Immature natural killer cell (primary cell): ENCODE data around the gene TNC. TPM values are rescaled to one million over a fixed set of nuclear protein-coding genes. Genes with fewer than 3 reads are reported as not detected.

Experiments used
- DNase-seq, 3 donors: peaks; one replicate each; pipeline ENCODE4 v3.0.0; 2022; ENCODE audit warnings: mixed read lengths in 1 of 3
- H3K27ac Mint-ChIP-seq, 6 donors: one replicate each; pipeline ENCODE4 v1.8.0; 2020; ENCODE audit warnings: mixed read lengths in 6 of 6, mild to moderate bottlenecking in 5 of 6, inconsistent platforms in 4 of 6, moderate library complexity in 3 of 6
- H3K27me3 Mint-ChIP-seq, 3 donors: one replicate each; pipeline ENCODE4 v1.8.0; 2020 to 2021; ENCODE audit warnings: low read depth in 3 of 3, mild to moderate bottlenecking in 3 of 3, mixed read lengths in 3 of 3, moderate library complexity in 3 of 3, inconsistent platforms in 1 of 3
- H3K36me3 Mint-ChIP-seq, 3 donors: one replicate each; pipeline ENCODE4 v1.8.0; 2020; ENCODE audit warnings: mixed read lengths in 3 of 3, inconsistent platforms in 2 of 3, mild to moderate bottlenecking in 2 of 3
- H3K4me1 Mint-ChIP-seq, 2 donors: one replicate each; pipeline ENCODE4 v1.8.0; 2020; ENCODE audit warnings: inconsistent platforms in 2 of 2, mild to moderate bottlenecking in 2 of 2, mixed read lengths in 2 of 2, moderate library complexity in 1 of 2
- H3K4me3 Mint-ChIP-seq, 5 donors: one replicate each; pipeline ENCODE4 v1.8.0; 2020; ENCODE audit warnings: mild to moderate bottlenecking in 5 of 5, mixed read lengths in 5 of 5, inconsistent platforms in 3 of 5, moderate library complexity in 3 of 5
- H3K9me3 Mint-ChIP-seq, 6 donors: one replicate each; pipeline ENCODE4 v1.8.0; 2020; ENCODE audit warnings: mild to moderate bottlenecking in 6 of 6, mixed read lengths in 6 of 6, inconsistent platforms in 4 of 6, moderate library complexity in 3 of 6
- polyA plus RNA-seq, 3 donors: library from polyadenylated mRNA; unstranded; fragments of 300-500 nt; fragmentation: Illumina TruSeq; gene quantifications; one replicate each; pipeline ENCODE4 v1.2.3, GENCODE V29; 2021

TNC gene
- polyA plus RNA-seq, 3 donors from 2014 or later: not detected

DNA sequence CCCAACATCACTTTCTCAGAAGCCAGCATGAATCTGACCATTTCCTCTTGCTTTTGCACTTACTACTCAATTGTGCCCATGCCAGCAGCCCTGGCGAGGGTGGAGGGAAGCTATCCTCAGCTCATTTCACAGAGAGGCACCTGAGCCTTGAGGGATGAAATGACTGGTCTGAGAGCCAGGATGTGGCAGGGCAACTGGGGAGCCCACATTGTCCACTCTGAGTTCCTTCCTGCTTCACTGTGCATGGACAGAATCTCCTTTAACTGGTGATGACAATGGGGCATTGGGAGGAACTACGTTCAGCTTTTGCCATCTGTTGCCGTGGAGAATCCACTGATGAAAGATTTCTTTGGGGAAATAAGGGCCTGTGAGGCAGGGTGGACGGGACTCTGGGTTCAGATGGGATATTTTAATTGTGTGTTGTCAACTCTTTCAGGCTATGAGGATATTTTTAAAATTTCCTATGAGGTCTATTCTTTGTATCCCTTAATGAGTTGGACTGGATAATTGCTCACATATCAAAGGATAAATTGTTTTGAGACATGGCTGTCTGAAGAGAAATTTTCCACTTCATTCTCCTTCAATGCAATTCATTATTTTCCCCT, 78.3 kb downstream of the TNC start:
- H3K4me1 Mint-ChIP-seq: no peaks in the 10 kb centered on the region
- no peak overlapping the region for H3K27ac Mint-ChIP-seq
- H3K9me3 Mint-ChIP-seq: peaks cover 0 to 2% (median 0%) of the 10 kb centered on the region in 6 donors
- no peaks in the 10 kb centered on the region for H3K36me3 Mint-ChIP-seq
- H3K27me3 Mint-ChIP-seq: peaks cover 0 to 3% (median 2%) of the 10 kb centered on the region in 3 donors
- DNase-seq: no peak
- no peak overlapping the region for H3K4me3 Mint-ChIP-seq

DNA sequence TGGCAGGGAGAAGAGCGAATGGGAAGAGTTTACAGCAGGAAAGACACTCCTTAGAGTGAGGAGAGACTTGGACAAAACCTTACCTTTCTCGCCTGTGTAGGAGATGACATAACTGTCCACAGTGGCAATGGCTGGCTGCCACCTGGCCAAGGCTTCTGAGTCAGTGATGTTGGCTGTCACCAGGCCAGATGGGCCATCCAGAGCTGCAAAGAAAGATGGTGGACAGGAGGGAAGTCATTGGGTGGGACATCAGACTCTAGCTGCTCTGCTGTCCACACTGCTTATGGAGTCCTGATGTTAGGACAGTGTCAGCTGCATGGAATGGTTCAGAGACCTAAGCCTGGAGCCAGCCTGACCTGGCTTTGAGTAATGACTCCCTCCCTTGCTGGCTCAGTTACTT, 79.8 kb downstream of the TNC start:
- peaks cover 0 to 2% (median 0%) of the 10 kb centered on the region in 6 donors for H3K9me3 Mint-ChIP-seq
- H3K36me3 Mint-ChIP-seq: no peaks in the 10 kb centered on the region
- H3K4me1 Mint-ChIP-seq: no peaks in the 10 kb centered on the region
- no peak overlapping the region for H3K4me3 Mint-ChIP-seq
- DNase-seq: no peak
- H3K27me3 Mint-ChIP-seq: peaks cover 0 to 3% (median 2%) of the 10 kb centered on the region in 3 donors
- no peak overlapping the region for H3K27ac Mint-ChIP-seq

DNA sequence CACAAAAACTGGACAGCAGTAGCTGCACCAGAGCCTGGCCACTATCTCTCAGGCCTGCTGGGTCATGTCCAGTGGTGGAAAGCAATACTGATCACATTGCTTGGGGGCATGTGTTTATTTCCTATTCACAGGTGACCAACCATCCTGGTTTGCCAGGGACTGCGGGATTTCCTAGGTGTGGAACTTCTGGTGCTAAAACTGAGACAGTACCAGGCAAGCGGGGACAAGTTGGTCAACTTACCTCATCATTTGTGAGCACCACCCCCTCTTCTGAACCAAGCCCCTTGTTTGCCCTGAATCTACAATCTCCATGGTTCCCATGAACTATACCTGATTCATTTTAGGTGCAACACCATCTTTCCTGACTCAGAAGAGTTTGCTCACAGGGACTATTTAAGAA, 81.3 kb downstream of the TNC start:
- H3K4me1 Mint-ChIP-seq: no peaks in the 10 kb centered on the region
- no peak overlapping the region for H3K27ac Mint-ChIP-seq
- H3K36me3 Mint-ChIP-seq: no peaks in the 10 kb centered on the region
- H3K4me3 Mint-ChIP-seq: no peak overlapping the region
- peaks cover 0 to 2% (median 0%) of the 10 kb centered on the region in 6 donors for H3K9me3 Mint-ChIP-seq
- H3K27me3 Mint-ChIP-seq: peaks cover 0 to 3% (median 2%) of the 10 kb centered on the region in 3 donors
- DNase-seq: no peak

DNA sequence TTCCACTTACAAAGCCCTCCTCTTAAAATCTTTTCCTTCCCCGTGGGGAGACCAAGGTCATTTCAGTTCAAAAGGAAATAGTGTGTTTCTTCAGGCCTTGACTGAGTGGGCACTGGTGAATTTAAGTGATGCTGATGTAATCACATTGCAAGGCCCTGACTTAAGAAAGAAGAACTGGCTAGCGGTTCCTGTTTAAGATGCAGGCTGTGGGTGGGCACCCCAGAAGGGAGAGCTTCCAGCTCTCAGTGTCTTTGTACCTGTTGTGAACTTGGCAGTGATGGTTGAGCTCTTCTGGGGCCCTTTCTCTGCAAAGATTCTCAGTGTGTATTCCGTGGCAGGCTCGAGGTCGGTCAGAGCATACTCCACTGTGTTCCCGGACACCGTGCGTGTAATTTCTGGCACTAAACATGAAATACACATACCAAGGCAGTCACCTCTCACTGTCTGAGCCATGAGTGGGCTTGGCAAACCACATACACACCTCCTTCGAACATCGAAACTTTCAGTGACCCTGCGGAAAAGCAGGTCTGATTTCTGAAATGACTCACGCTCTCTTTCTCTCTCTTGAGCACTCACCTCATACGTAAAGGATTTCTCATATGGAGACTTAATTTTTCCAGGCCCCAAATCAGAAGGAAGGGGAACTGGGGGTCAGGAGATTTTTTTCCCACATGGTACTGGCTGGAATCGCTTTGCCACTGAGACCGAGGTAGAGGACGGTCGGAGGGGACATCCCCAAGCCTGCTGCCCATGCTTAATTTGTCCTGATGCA, 81.9 kb downstream of the TNC start:
- H3K27ac Mint-ChIP-seq: no peak overlapping the region
- no peak for DNase-seq
- no peaks in the 10 kb centered on the region for H3K36me3 Mint-ChIP-seq
- peaks cover 0 to 2% (median 0%) of the 10 kb centered on the region in 6 donors for H3K9me3 Mint-ChIP-seq
- no peak overlapping the region for H3K4me3 Mint-ChIP-seq
- H3K27me3 Mint-ChIP-seq: peaks cover 0 to 3% (median 2%) of the 10 kb centered on the region in 3 donors
- H3K4me1 Mint-ChIP-seq: no peaks in the 10 kb centered on the region

DNA sequence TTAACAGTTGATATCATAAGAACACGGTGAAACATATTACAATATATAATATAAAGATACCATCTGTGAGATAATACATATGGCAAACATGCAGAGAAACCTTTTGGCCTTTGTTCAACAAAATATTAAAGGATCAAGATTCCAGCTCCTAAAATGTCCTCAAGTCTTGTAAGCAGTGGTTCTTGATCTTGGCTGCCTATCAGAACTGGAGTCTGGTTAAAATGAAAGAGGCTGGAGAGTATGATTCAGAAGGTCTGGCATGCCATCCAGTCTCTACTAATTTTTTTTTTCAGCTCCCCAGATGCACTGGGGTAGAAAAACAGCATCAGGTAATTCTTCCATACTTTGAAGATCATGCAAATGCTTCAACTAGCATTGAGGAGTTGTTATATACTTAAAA, 83.2 kb downstream of the TNC start:
- Mint-ChIP-seq H3K36me3 (no peaks in the 10 kb centered on the region), H3K27me3 (peaks cover 0 to 5% (median 3%) of the 10 kb centered on the region in 3 donors), H3K27ac (no peak overlapping the region), H3K4me1 (no peaks in the 10 kb centered on the region), H3K9me3 (peaks cover 0 to 2% (median 0%) of the 10 kb centered on the region in 6 donors), H3K4me3 (no peak overlapping the region)
- DNase-seq: no peak

DNA sequence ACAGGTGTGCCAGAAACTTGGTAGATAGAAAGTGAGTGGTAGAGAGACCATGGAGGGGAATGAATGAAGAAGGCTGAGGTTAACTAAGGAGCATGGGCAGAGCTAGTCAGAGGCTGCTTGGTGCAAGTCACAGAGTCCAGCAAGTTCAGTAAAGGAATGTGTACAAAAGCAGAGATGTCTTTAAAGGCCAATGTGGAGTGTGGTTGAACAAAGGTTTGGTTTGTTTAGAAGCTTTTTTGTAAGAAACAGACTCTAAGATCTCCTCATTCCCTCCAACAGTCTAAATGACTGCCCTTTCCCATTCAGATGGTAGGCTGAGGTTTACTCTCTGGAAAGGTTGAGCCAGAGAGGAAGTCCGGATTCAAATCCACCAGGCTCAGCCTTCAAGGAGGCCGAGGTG, 84.2 kb downstream of the TNC start:
- H3K4me1 Mint-ChIP-seq: no peaks in the 10 kb centered on the region
- no peak for DNase-seq
- no peaks in the 10 kb centered on the region for H3K36me3 Mint-ChIP-seq
- no peak overlapping the region for H3K27ac Mint-ChIP-seq
- peaks cover 0 to 2% (median 0%) of the 10 kb centered on the region in 6 donors for H3K9me3 Mint-ChIP-seq
- H3K27me3 Mint-ChIP-seq: peaks cover 0 to 3% (median 0%) of the 10 kb centered on the region in 3 donors
- H3K4me3 Mint-ChIP-seq: no peak overlapping the region

DNA sequence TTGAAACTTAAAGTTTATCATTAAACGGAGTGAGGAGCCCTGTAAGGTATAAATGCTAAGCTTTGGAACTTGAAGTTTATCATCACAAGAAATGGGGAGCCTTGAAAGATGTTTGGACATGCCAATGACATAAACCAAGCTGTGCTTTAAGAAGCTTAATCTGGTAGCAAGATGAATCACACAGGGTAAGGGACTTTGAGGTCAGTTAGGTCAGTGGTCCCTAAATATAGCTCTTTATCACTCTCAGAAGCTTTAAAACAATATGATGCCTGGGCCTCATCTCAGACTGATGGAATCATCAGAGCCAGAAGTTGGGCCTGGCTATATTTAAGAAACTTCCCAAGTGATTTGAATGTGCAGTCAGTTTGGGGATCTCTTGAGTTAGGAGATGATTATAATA, 85.7 kb downstream of the TNC start:
- no peak for DNase-seq
- Mint-ChIP-seq H3K27me3 (peaks cover 0 to 8% (median 0%) of the 10 kb centered on the region in 3 donors), H3K4me1 (no peaks in the 10 kb centered on the region), H3K36me3 (no peaks in the 10 kb centered on the region), H3K9me3 (peaks cover 0 to 2% (median 0%) of the 10 kb centered on the region in 6 donors), H3K27ac (no peak overlapping the region), H3K4me3 (no peak overlapping the region)

DNA sequence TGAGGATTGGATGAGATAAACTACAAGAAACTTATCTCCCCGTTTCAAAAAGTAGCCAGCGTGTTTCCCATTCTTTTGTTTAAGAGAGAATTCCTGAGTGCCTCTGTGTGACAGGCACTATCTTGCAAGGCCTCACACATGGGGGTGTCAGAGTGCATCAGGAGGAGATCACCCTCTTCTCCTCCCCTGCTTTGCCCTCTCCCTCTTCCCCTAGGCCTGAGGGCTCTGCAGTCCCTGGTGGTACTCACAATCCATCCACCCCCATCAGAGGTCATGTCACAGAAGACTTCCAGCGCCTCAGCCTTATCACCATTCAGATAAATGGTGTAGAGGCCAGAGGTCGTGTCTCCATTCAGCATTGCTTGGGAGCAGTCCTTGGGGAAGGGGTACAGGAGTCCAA, 88.0 kb downstream of the TNC start:
- no peak for DNase-seq
- H3K9me3 Mint-ChIP-seq: peaks cover 0 to 2% (median 0%) of the 10 kb centered on the region in 6 donors
- no peak overlapping the region for H3K27ac Mint-ChIP-seq
- H3K27me3 Mint-ChIP-seq: peaks cover 0 to 13% (median 0%) of the 10 kb centered on the region in 3 donors
- H3K4me1 Mint-ChIP-seq: no peaks in the 10 kb centered on the region
- H3K36me3 Mint-ChIP-seq: no peaks in the 10 kb centered on the region
- no peak overlapping the region for H3K4me3 Mint-ChIP-seq

DNA sequence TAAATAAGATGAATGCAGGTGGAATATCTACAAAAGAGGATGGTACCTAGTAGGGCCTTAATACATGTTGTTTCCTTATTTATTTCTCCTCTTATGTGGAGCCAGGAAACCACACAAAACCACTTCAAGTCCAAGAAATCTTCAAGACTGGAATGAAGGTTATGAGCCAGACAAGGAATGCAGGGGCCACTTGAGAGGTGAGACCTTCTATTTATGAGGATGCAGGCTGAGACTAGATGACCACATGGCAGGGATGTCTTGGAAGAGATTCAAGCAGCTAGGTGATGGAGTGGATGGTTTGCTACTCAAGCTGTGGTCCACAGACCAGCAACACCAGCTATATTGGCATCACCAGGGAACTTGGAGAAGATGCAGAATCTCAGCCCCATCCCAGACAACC, 92.2 kb downstream of the TNC start:
- H3K36me3 Mint-ChIP-seq: no peaks in the 10 kb centered on the region
- no peaks in the 10 kb centered on the region for H3K4me1 Mint-ChIP-seq
- no peaks in the 10 kb centered on the region for H3K9me3 Mint-ChIP-seq
- DNase-seq: no peak
- no peak overlapping the region for H3K27ac Mint-ChIP-seq
- H3K4me3 Mint-ChIP-seq: no peak overlapping the region
- peaks cover 0 to 10% (median 0%) of the 10 kb centered on the region in 3 donors for H3K27me3 Mint-ChIP-seq

DNA sequence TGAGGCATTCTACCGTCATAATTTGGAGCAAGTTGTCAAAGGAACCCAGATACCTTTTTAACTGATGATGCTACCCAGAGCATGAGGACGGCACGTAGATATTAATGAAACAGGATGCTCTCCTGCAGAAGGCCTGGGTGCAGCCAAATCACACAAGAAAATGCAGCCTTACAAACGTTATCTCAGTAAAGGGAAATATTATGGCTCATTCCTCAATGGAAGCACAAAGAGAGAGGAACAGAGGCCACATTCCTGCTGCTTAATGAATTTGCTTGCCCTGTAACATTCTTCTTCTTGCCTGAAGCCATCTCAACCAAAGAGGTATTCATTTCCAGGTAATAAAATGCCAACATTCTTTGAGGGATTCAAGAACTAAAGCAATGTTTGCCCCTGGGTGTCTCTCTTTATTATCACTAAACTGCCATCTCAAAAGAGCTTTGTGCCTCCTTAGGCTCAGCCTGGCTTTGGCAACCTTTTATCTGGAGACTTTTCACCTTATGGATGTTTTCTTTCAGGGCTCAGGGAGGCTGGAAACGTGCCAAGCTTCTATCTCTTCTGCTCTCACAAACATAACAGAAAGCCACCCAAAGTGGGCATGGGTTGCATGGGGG, 92.9 kb downstream of the TNC start:
- Mint-ChIP-seq H3K4me1 (no peaks in the 10 kb centered on the region), H3K27ac (no peak overlapping the region), H3K27me3 (peaks cover 0 to 10% (median 0%) of the 10 kb centered on the region in 3 donors), H3K4me3 (no peak overlapping the region), H3K9me3 (no peaks in the 10 kb centered on the region), H3K36me3 (no peaks in the 10 kb centered on the region)
- DNase-seq: no peak

DNA sequence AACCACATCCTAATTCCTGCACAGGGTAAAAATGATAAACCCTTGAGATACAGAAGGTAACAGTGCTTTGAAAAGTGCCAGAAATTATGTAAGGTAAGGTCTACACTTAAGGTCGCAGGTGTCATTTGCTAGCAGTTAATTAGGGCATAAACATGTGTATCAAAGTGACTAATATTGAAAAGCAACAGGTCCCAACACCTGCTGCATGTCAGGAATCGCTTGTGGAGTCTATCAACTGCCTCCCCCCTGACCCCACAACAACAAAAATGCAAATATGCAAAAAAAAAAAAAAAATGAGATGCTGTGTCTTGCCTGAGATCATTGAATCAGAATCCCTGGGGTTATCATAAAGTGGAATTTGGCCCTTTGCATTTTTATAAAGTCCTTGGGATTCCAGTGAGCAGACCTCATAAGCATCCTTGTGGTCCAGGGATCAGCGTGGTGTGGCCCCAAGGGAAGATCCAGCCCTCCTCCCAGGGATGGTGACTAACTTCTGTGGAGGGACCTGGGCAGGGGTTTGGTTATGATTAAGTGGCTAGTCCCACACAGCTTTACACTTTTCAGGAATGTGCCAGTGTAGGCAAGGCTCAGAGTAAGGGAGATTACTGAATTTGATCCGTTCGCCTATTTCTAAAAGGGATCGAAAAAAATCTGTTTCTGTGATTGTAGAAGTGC, 95.1 kb downstream of the TNC start:
- H3K36me3 Mint-ChIP-seq: no peaks in the 10 kb centered on the region
- H3K9me3 Mint-ChIP-seq: no peaks in the 10 kb centered on the region
- DNase-seq: no peak
- peaks cover 0 to 7% (median 0%) of the 10 kb centered on the region in 3 donors for H3K27me3 Mint-ChIP-seq
- no peak overlapping the region for H3K27ac Mint-ChIP-seq
- no peaks in the 10 kb centered on the region for H3K4me1 Mint-ChIP-seq
- no peak overlapping the region for H3K4me3 Mint-ChIP-seq

DNA sequence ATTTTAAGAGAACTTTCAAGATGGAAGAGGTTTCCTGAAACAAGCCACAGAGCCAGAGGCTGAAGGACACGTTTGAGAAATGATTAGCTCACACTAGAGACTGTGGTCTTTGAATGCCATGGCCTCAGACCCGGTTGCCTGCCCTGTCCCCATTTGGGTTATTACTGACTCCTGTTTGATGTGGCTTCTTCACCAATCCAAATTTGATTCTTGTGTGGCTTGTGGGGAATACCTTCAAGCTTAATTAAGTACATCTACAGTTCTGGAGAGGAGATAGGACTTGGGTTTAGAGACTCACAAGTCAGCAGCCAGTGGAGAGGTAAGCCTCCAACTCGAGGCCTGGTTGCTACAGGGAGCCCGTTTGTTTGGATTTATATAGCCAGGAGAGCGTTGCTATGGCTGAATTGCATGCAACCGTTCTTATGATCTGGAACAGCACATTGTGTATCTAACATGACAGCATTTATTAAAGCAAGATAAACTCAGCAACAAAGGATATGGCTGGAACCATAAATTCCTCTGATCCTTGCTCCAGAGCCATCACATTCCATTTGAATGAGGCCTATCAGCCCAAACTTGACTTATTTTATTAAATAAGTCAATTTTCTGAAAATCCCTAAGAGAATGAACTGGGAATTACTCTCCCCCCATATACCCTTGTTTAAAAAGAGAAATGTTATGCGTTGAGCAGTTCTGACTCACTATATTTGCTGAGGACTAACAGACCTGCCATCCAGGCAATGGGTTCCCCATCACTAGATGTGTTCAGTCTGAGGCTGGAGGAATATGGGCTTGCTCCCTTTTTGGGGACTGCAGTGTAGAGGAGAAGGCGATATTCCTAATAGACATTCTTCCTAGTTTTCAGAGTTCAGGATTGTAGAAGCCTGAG, 99.2 kb downstream of the TNC start:
- no peak for DNase-seq
- no peaks in the 10 kb centered on the region for H3K9me3 Mint-ChIP-seq
- no peaks in the 10 kb centered on the region for H3K27me3 Mint-ChIP-seq
- H3K27ac Mint-ChIP-seq: no peak overlapping the region
- H3K4me1 Mint-ChIP-seq: no peaks in the 10 kb centered on the region
- no peaks in the 10 kb centered on the region for H3K36me3 Mint-ChIP-seq
- no peak overlapping the region for H3K4me3 Mint-ChIP-seq

DNA sequence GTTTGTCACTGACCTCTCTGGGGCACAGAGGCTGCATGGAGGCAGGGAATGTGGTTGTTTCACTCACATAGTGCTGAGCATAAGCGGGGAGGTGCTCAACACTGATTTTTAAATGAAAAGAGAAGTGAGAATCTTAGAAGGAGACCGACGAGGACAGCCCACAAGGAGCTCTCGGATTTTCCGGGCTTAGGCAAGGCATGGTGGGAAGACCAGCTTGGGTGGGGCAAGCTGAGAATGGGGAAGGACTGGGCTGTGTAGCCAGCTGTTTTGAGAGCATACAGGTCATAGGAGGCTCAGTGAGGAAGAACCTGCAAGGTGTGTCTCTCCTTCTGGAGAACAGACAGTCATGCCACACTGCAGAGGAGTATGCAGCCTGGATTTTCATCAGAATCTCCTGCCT, 101.6 kb downstream of the TNC start:
- no peak for DNase-seq
- Mint-ChIP-seq H3K36me3 (no peaks in the 10 kb centered on the region), H3K27me3 (no peaks in the 10 kb centered on the region), H3K9me3 (no peaks in the 10 kb centered on the region), H3K27ac (no peak overlapping the region), H3K4me3 (no peak overlapping the region), H3K4me1 (no peaks in the 10 kb centered on the region)
